Measurements from ENCODE around the gene TRIM2.

Gene TRIM2

GRCh38 chr4:153327247-153327646, 123.0 kb downstream of the TRIM2 start:
- no peak overlapping the region for H3K4me3 ChIP-seq (ENCODE audit: low read depth, low read length)
- no peak for TF ChIP-seq CTCF (IDR thresholded peaks at IDR 0.05; ENCODE audit: low read depth, low read length, missing control alignments)
- DNase-seq (ENCODE audit: low read depth): no peak

GRCh38 chr4:153332936-153333335, 128.7 kb downstream of the TRIM2 start:
- H3K4me3 ChIP-seq (ENCODE audit: low read depth, low read length): no peak overlapping the region
- TF ChIP-seq CTCF (IDR thresholded peaks at IDR 0.05; ENCODE audit: low read depth, low read length, missing control alignments): no peak
- no peak for DNase-seq (ENCODE audit: low read depth)

- DNase-seq (ENCODE audit: low read depth): no peak
- no peak overlapping the region for H3K4me3 ChIP-seq (ENCODE audit: low read depth, low read length)
- no peak for TF ChIP-seq CTCF (IDR thresholded peaks at IDR 0.05; ENCODE audit: low read depth, low read length, missing control alignments)
Measured at GRCh38 chr4:153333874-153334273, 129.6 kb downstream of the TRIM2 start.

GRCh38 chr4:153335665-153336064, 131.4 kb downstream of the TRIM2 start:
- DNase-seq (ENCODE audit: low read depth): no peak
- no peak overlapping the region for H3K4me3 ChIP-seq (ENCODE audit: low read depth, low read length)
- no peak for TF ChIP-seq CTCF (IDR thresholded peaks at IDR 0.05; ENCODE audit: low read depth, low read length, missing control alignments)

- no peak overlapping the region for H3K4me3 ChIP-seq (ENCODE audit: low read depth, low read length)
- no peak for TF ChIP-seq CTCF (IDR thresholded peaks at IDR 0.05; ENCODE audit: low read depth, low read length, missing control alignments)
- DNase-seq (ENCODE audit: low read depth): no peak
Measured at GRCh38 chr4:153337686-153338085, 133.4 kb downstream of the TRIM2 start.

GRCh38 chr4:153341575-153342090, 137.4 kb downstream of the TRIM2 start:
- DNase-seq (ENCODE audit: low read depth): no peak
- no peak for TF ChIP-seq CTCF (IDR thresholded peaks at IDR 0.05; ENCODE audit: low read depth, low read length, missing control alignments)
- no peak overlapping the region for H3K4me3 ChIP-seq (ENCODE audit: low read depth, low read length)

GRCh38 chr4:153342751-153343552, 138.7 kb downstream of the TRIM2 start:
- no peak for TF ChIP-seq CTCF (IDR thresholded peaks at IDR 0.05; ENCODE audit: low read depth, low read length, missing control alignments)
- no peak for DNase-seq (ENCODE audit: low read depth)
- H3K4me3 ChIP-seq (ENCODE audit: low read depth, low read length): no peak overlapping the region

All from GM12864 (cell line).